ENCODE measurements around the gene TUBA4B.

TUBA4B gene

DNA sequence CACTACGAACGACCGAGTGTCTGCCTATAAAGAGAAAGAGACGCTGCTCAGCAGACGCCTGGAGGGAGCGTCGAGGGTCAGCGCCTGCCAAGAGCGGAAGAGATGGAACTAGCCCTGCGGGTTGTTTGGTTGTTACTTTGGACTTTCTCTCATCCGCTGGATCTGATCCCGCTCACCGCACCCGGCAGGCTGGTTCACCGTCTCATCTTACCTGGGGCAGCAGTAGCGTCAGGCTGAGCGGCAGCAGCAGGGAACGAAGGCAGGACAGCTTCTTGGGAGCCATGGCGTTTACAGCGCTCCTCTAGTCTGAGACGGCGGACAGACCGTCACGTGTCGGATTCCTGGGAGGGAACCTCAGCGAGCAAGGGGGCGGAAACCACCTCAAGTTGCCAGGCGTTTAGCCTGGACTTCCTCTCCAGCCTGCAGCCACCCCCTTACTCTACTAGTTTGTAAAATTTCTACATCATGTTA is 9.7 kb upstream of the TUBA4B start:
- Histone ChIP-seq H3K9ac (ENCODE audit: insufficient read length) (no peak overlapping the region), H3K4me3 (no peak overlapping the region), H3K27ac (no peak overlapping the region), H3K36me3 (ENCODE audit: insufficient read depth, low read length) (no peaks in the 10 kb centered on the region; the same call in 1 of the 2 replicates), H3K9me3 (ENCODE audit: low read depth, low read length) (no peaks in the 10 kb centered on the region)
- TF ChIP-seq FOXP2 (optimal IDR thresholded peaks at IDR 0.05; ENCODE audit: control extremely low read depth, extremely low read length, insufficient read depth): no peak
- no peak for TF ChIP-seq EZH2 (IDR thresholded peaks at IDR 0.05)
- no peak for DNase-seq (ENCODE audit: low read depth, low spot score)

DNA sequence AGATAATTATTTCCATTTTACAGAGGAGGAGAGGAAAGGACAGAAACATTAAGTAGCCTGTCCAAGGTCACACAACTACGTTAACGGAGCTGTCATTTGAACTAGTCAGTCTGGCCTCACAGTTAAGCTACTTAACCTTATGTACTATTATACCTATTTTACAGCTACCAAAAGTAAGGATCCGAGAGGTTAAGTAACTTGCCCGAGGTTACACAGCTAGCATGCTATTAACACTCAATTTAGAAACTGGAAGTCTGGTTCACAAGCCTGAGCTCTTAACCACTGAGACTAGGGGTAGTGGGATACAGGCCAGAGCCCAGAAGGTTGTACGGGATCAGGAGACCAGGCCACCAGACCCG is 8.3 kb upstream of the TUBA4B start:
- no peak for TF ChIP-seq POLR2AphosphoS5 (IDR thresholded peaks at IDR 0.05; ENCODE audit: borderline replicate concordance, low read depth, low read length)
- TF ChIP-seq FOXP2 (optimal IDR thresholded peaks at IDR 0.05; ENCODE audit: control extremely low read depth, extremely low read length, insufficient read depth): no peak
- TF ChIP-seq EZH2 (IDR thresholded peaks at IDR 0.05): no peak
- H3K27ac ChIP-seq: no peak overlapping the region
- H3K36me3 ChIP-seq (ENCODE audit: insufficient read depth, low read length): no peaks in the 10 kb centered on the region; the same call in 1 of the 2 replicates
- H3K9ac ChIP-seq (ENCODE audit: insufficient read length): peak overlapping the region; percentile 87
- peak overlapping the region; percentile 99 for H3K4me3 ChIP-seq
- no peak for DNase-seq (ENCODE audit: low read depth, low spot score)
- H3K9me3 ChIP-seq (ENCODE audit: low read depth, low read length): no peaks in the 10 kb centered on the region

DNA sequence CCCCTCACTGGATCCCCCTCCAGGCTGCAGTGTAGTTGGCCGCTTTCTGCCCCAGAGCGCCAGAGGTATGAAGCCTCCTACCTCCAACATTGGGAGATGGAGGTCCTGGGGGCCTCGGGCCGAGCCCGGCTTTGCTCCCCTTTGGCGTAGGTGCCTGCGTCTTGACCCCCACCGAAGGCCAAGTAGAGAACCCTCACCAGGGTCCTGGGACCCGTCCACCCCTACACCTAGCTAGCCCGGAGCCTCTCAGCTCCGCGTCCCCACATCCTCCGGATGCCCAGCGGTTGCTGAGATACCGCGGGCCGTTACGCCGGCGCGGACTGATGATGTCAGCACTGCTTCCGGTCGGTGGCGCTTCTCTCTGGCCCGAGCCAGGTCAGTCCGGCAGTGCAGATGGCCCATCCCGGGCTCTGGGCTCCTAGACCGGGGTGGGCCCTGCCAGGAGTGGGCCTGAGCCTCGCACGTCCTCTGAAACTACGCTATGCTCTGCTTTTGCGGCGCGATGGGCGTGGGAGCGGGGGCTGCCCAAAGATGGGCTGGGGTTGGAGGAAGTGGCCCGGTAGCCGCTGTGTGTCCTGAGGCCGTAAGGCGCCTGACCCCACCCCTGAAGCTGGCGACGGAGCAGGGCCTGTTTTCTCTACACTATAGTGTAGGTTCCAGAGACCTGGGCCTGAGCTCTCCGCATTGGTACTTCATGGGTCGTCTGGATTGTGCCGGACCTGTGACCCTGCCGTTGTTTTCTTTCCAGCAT is 7.7 kb upstream of the TUBA4B start, which contains the start of the genes GLB1L and STK16:
Gene GLB1L, minus strand, starts transcription at position 297 of the 751 bp plus-strand sequence. CDS start 1,871 bp downstream, outside the sequence.
Gene STK16, plus strand, starts transcription at position 332 of the 751 bp plus-strand sequence. CDS start 521 bp downstream, outside the sequence.
- Histone ChIP-seq H3K9ac (ENCODE audit: insufficient read length) (peak within 1 kb of the TSS; percentile 87), H3K9me3 (ENCODE audit: low read depth, low read length) (no peaks in the 10 kb centered on the region), H3K27ac (no peak within 1 kb of the TSS), H3K4me3 (peak within 1 kb of the TSS; percentile 99), H3K36me3 (ENCODE audit: insufficient read depth, low read length) (no peaks in the 10 kb centered on the region; the same call in 1 of the 2 replicates)
- no peak for DNase-seq (ENCODE audit: low read depth, low spot score)
- TF ChIP-seq EZH2 (IDR thresholded peaks at IDR 0.05) (no peak), POLR2AphosphoS5 (IDR thresholded peaks at IDR 0.05; ENCODE audit: borderline replicate concordance, low read depth, low read length) (peak; percentile 90), FOXP2 (optimal IDR thresholded peaks at IDR 0.05; ENCODE audit: control extremely low read depth, extremely low read length, insufficient read depth) (peak; percentile 9)

DNA sequence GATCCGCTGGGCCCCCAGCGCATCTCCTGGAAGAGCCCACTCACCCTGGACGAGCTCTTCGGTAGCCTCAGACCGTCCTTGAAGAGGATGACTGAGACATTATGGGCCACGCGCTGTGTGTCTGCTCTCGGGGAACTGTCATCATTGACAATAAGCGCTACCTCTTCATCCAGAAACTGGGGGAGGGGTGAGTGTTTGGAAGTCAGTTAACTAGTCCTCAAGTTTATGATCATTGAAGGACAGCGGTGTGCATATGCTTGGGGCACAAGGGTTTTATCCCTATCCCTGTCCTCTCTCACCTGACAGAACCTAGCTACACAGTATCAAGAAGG is 7.2 kb upstream of the TUBA4B start:
- no peak overlapping the region for H3K27ac ChIP-seq
- TF ChIP-seq FOXP2 (optimal IDR thresholded peaks at IDR 0.05; ENCODE audit: control extremely low read depth, extremely low read length, insufficient read depth) (no peak), EZH2 (IDR thresholded peaks at IDR 0.05) (no peak), POLR2AphosphoS5 (IDR thresholded peaks at IDR 0.05; ENCODE audit: borderline replicate concordance, low read depth, low read length) (no peak)
- DNase-seq (ENCODE audit: low read depth, low spot score): no peak

DNA sequence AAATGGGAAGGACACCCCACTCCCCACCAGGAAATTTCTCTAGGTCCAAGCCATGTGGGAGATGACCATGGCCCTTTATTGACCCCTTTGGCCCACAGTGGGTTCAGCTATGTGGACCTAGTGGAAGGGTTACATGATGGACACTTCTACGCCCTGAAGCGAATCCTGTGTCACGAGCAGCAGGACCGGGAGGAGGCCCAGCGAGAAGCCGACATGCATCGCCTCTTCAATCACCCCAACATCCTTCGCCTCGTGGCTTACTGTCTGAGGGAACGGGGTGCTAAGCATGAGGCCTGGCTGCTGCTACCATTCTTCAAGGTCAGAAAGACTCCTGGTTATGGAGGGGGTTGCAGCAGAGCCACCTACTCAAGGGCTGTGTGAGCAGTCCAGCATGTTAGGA is 6.5 kb upstream of the TUBA4B start:
- no peak for DNase-seq (ENCODE audit: low read depth, low spot score)
- Histone ChIP-seq H3K9ac (ENCODE audit: insufficient read length) (no peak overlapping the region), H3K4me3 (no peak overlapping the region), H3K27ac (no peak overlapping the region), H3K36me3 (ENCODE audit: insufficient read depth, low read length) (no peaks in the 10 kb centered on the region; the same call in 1 of the 2 replicates), H3K9me3 (ENCODE audit: low read depth, low read length) (no peaks in the 10 kb centered on the region)
- TF ChIP-seq EZH2 (IDR thresholded peaks at IDR 0.05) (no peak), FOXP2 (optimal IDR thresholded peaks at IDR 0.05; ENCODE audit: control extremely low read depth, extremely low read length, insufficient read depth) (no peak), POLR2AphosphoS5 (IDR thresholded peaks at IDR 0.05; ENCODE audit: borderline replicate concordance, low read depth, low read length) (no peak)

More for the DNA sequence above, 7.2 kb upstream of the TUBA4B start:
- no peaks in the 10 kb centered on the region; the same call in 1 of the 2 replicates for H3K36me3 ChIP-seq (ENCODE audit: insufficient read depth, low read length)
- peak overlapping the region; percentile 99 for H3K4me3 ChIP-seq
- no peaks in the 10 kb centered on the region for H3K9me3 ChIP-seq (ENCODE audit: low read depth, low read length)
- H3K9ac ChIP-seq (ENCODE audit: insufficient read length): peak overlapping the region; percentile 87

DNA sequence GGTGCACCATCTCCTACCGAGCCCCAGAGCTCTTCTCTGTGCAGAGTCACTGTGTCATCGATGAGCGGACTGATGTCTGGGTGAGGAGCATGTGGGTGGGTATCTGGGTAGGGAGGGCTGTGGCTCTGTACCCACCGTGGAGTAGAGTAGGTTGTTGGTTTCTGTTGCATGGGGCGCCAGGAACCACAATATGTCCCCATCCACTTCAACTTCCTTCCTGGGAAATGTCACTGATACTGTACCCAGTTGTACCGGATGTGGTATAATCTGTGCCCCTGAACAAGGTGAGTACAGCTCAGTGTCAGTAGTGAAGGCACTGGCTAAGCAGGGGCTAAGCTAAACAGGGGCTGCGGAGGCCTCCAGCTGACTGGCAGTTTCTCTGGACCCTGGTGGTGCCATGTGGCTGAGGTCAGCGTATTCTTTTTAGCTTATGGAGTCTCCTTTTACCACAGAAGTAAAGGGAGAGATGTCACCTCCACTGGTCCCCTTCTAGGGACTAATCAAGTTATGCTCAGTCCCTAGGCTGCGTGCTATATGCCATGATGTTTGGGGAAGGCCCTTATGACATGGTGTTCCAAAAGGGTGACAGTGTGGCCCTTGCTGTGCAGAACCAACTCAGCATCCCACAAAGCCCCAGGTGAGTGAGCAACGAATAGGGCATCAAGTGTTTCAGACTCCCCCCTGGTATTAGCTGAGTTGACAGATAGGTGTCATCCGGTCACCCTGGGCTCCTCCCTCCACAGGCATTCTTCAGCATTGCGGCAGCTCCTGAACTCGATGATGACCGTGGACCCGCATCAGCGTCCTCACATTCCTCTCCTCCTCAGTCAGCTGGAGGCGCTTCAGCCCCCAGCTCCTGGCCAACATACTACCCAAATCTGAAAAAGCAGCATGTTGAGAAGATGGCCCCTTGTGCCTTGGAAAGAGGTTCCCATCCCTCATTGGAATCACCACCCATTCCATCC is 5.1 kb upstream of the TUBA4B start:
- H3K9ac ChIP-seq (ENCODE audit: insufficient read length): no peak overlapping the region
- no peak for DNase-seq (ENCODE audit: low read depth, low spot score)
- no peak overlapping the region for H3K27ac ChIP-seq
- no peaks in the 10 kb centered on the region; the same call in 1 of the 2 replicates for H3K36me3 ChIP-seq (ENCODE audit: insufficient read depth, low read length)
- H3K9me3 ChIP-seq (ENCODE audit: low read depth, low read length): no peaks in the 10 kb centered on the region
- TF ChIP-seq EZH2 (IDR thresholded peaks at IDR 0.05): no peak
- TF ChIP-seq POLR2AphosphoS5 (IDR thresholded peaks at IDR 0.05; ENCODE audit: borderline replicate concordance, low read depth, low read length): no peak
- no peak for TF ChIP-seq FOXP2 (optimal IDR thresholded peaks at IDR 0.05; ENCODE audit: control extremely low read depth, extremely low read length, insufficient read depth)
- H3K4me3 ChIP-seq: no peak overlapping the region

DNA sequence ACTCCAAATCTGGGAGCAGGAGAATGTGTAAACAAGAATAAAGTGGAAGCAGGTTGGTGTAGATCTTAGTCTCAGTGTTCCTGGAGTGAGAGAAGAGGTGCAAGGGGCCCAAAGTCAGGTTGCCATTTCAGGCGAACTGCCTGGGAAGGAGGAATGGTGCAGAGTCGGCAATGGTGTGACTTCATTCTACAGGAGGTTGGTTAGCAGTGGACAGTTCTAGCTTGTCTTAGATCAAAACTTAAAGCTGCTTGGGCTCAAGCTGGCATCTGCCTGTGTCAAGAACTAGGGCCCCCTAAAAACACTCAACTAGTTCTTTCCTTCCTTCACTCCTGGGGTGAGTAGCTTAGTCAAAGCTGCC is 4.2 kb upstream of the TUBA4B start:
- no peaks in the 10 kb centered on the region for H3K9me3 ChIP-seq (ENCODE audit: low read depth, low read length)
- TF ChIP-seq EZH2 (IDR thresholded peaks at IDR 0.05) (no peak), POLR2AphosphoS5 (IDR thresholded peaks at IDR 0.05; ENCODE audit: borderline replicate concordance, low read depth, low read length) (no peak), FOXP2 (optimal IDR thresholded peaks at IDR 0.05; ENCODE audit: control extremely low read depth, extremely low read length, insufficient read depth) (no peak)
- no peaks in the 10 kb centered on the region; the same call in 1 of the 2 replicates for H3K36me3 ChIP-seq (ENCODE audit: insufficient read depth, low read length)
- H3K4me3 ChIP-seq: peak overlapping the region; percentile 34; the same call in 1 of the 2 replicates
- H3K9ac ChIP-seq (ENCODE audit: insufficient read length): no peak overlapping the region
- H3K27ac ChIP-seq: peak overlapping the region; percentile 87
- no peak for DNase-seq (ENCODE audit: low read depth, low spot score)
